HG02798 (cell line): ENCODE data around the gene SPON1.
"Not testable (repeated sequence)": the region's sequence is repeated elsewhere in the genome, so short reads cannot be mapped to it uniquely, and the experiment has no call there.

ENCODE experiments used
- ATAC-seq: cut with Tn5 transposase; IDR thresholded peaks from one replicate; pipeline ENCODE4 v1.9.1; 2021; ENCODE audit warnings: mild to moderate bottlenecking; ENCODE audit not compliant: unreplicated experiment, poor library complexity

The SPON1 gene

DNA sequence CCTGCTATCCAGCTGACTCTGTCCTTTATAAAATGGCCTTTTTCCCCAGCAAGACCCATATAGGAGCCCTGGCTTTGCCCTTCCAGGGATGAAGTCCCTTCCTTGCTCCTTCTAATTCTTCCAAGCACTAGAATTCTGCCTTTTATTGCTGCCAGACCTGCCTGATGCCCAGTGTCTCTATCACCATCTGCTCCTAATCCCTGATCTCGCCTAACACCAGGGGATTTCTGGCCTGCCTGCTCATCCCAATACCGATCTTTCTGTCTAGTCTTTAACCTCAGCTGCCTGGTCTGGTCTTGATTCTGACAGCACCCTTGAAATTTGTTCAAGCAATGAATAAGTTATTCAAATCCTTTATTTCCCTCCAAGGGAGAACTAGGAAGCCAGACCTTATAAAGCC, 150.2 kb downstream of the SPON1 start:
- no peak for ATAC-seq

- ATAC-seq, result no peak
Measured at GRCh38 chr11:14114269-14114668, 151.7 kb downstream of the SPON1 start.

DNA sequence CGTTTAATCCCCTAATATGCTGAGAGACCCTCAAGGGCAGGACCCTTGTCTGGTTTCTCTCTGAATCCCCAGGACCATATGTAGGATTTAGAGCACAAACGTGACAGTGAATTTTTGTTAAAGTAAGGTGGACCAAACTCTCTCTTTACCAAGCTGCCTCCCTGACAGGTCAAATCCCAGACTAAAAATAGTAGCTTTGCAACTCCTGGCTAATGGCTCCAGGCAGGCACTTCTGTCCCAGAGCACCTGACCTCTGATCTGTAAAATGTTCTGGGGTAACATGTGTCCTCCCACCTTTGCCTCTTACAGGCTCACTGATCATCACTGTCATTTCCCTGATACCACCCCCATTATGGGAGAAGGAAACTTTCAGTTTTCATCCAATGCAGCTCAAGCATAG, 152.3 kb downstream of the SPON1 start:
- no peak for ATAC-seq

DNA sequence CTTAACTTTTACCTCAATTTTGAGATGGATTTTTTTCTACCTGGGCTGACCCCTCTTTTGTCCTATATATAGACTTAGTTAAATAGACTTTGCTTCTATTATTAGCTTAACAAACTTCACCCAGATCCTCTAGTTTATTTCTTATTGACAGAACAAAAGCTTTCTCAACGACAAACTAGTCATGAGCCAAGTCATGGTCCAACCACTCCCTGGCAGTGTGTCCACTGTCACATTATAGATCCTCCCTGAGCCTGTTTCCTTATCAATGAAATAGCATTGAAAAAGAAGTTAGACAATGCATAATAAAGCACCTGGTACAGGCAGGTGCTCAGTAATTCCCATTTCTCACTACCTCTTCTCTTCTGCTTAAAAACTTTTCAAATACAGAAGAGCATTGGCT, 155.1 kb downstream of the SPON1 start:
- ATAC-seq, result no peak

GRCh38 chr11:14118072-14118471, 155.5 kb downstream of the SPON1 start:
- no peak for ATAC-seq

DNA sequence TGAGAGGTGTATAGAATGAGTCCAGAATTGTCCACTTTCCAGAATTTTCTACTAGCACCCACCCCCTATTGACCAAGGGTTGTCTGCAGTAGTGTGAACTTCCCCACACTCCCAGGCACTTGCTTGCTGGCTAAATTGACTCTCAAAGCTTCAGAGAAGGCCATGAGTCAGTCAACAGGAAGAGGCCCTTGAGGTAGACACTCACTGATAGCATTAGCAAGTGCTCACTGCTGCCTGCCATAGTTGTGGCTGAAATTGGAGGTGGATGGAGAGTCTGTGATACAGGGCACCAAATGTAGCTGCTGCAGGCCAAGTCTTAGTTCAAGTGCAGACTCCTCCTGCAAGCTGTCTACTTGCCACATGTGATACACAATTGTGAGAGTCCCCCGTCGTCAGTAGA, 156.8 kb downstream of the SPON1 start:
- no peak for ATAC-seq

- no peak for ATAC-seq
Measured at GRCh38 chr11:14124350-14124749, 161.8 kb downstream of the SPON1 start.

GRCh38 chr11:14124886-14125285, 162.4 kb downstream of the SPON1 start:
- ATAC-seq, result no peak

DNA sequence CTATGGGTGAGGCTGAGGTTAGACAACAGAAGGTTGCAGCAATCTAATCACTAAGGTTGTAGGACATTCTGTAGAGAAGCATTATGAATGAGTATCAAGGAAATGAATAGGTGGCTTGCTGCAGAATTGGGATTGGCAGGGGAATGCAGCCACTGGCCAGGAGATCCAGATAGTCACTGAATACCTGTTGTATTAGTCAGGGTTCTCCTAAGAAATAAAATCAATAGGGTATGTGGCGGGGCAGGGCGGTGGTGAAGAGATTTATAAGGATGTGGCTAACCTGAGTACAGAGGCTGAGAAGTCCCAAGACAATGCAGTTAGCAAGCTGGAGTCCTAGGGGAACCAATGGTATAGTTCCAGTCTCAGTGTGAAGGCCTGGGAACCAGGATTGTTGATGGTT, 163.0 kb downstream of the SPON1 start:
- ATAC-seq, result no peak

DNA sequence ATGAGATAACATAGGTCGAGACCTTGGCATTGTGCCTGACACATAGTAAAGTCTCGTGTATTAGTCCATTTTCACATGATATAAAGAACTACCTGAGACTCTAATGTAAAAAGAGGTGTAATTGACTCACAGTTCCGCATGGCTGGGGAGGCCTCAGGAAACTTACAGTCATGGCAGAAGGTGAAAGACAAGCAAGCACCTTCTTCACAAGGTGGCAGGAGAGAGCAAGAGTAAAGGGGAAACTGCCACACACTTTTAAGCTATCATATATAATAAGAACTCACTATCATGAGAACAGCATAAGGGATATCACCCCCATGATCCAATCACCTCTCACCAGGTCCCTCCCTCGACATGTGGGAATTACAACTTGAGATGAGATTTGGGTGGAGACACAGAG, 165.2 kb downstream of the SPON1 start:
- no peak for ATAC-seq

DNA sequence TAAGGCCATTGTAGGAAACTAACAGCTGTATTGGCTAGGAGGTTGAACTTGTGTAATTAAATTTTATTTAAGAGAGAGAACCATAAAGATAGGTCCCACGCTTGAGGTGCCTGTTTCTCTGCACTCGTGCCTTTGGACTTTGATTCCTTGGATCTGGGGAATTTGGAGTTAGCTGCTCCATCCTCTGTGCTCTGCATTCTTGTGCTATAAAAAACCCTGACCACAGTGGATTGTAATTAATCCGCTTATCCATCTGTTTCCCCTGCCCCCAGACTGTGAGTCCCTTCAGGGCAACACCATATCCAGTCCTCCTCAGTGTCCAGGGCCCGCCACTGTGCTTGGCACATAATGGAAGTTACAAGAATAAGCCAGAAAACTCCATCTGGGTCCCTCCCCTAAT, 169.8 kb downstream of the SPON1 start:
- no peak for ATAC-seq

DNA sequence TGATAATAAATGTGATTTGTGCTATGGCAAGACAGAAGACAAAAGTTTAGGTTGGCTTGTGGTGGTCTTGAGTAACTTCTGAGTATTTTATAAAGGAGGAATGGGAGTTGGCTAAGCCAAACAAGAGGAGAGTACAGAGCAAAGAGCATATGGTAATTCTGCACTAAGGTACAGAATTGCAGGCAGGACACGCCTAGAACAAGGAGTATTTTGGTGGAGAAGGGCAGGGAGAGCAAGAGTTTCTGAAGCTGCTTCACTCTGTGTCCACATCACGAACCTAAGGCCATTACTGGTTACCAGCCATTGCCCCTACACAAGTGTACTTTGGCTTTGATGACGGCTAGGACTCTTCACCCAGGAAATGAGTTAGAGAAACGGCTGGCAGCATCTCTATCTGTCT, 170.9 kb downstream of the SPON1 start:
- ATAC-seq, result no peak

- ATAC-seq, result no peak
Measured at GRCh38 chr11:14136561-14136960, 174.0 kb downstream of the SPON1 start.

- no peak for ATAC-seq
Measured at GRCh38 chr11:14137284-14137683, 174.8 kb downstream of the SPON1 start.

GRCh38 chr11:14140991-14141390, 178.5 kb downstream of the SPON1 start:
- no peak for ATAC-seq

DNA sequence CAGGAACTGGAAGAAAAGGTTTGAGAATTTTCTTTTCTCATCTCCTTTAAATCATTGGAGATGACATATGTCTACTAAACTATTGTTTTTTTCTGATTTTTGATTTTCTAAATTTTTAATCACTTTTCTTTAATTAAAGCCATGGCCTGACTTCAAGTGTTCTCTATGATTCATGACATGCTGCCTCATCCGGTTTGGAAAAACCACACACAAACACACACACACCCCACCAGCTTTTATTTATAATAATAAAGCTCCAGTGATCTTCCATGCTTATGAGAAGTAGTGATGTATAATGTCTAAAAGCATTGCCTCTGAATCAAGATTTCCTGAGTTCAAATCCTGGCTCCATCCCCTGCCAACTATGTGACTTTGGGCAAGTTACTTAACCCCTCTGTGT, 179.2 kb downstream of the SPON1 start:
- ATAC-seq, result no peak

DNA sequence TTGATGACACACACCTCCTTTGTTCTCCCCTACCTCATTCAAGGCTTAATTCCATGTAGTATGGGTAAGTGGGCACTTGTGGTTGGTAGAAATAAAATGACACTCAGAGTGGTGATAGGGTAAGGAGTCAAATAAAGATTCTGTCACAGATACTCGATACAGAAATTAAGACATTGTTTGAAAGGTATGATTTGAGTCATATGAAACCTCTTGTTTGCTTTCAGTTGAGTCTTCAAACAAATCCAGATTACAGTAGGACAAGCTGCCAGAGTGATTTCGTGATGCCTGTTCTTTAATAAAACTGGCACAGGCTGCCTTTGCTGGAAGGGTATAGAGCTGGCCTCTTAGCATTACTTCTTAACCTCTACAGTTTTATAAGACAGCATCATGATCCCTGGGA, 182.4 kb downstream of the SPON1 start:
- no peak for ATAC-seq

- ATAC-seq, result no peak
Measured at GRCh38 chr11:14148653-14149273, 186.2 kb downstream of the SPON1 start.

- ATAC-seq, result no peak
Measured at GRCh38 chr11:14149683-14150082, 187.2 kb downstream of the SPON1 start.

GRCh38 chr11:14150878-14151277, 188.4 kb downstream of the SPON1 start:
- no peak for ATAC-seq

GRCh38 chr11:14154103-14154502, 191.6 kb downstream of the SPON1 start:
- not testable (repeated sequence) for ATAC-seq

DNA sequence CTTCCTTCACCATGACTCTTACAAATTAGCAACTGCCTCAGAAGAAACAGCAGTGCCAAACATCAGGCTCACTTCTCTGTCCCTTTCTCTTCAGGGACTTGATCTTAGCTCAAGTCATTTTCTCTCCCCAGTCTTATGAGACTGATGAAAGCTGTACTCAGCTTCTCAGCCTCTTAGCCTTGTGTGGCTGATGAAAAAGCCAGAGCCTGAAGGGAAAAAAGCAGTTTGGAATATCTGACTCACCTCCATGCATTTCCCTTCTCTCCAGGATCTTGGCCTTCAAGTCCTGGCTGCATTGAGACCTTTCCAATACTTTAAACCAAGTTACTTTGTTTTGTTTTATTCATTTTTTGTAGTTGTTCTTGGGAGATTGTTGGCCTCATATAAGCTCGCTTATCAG, 195.9 kb downstream of the SPON1 start:
- ATAC-seq, result no peak

- ATAC-seq, result no peak
Measured at GRCh38 chr11:14163576-14163975, 201.1 kb downstream of the SPON1 start.
